Erythroblast (primary cell): Measurements from ENCODE around the gene FRRS1L.

Source experiments
- GATA1 ChIP-seq: IDR thresholded peaks from 2 replicates; pipeline ENCODE4 v1.6.1; 2011; ENCODE audit warnings: low read depth, mild to moderate bottlenecking, control low read depth, low read length, moderate library complexity
- POLR2A ChIP-seq: IDR thresholded peaks from 2 replicates; pipeline ENCODE4 v1.6.1; 2011; ENCODE audit warnings: mild to moderate bottlenecking, low read length

DNA sequence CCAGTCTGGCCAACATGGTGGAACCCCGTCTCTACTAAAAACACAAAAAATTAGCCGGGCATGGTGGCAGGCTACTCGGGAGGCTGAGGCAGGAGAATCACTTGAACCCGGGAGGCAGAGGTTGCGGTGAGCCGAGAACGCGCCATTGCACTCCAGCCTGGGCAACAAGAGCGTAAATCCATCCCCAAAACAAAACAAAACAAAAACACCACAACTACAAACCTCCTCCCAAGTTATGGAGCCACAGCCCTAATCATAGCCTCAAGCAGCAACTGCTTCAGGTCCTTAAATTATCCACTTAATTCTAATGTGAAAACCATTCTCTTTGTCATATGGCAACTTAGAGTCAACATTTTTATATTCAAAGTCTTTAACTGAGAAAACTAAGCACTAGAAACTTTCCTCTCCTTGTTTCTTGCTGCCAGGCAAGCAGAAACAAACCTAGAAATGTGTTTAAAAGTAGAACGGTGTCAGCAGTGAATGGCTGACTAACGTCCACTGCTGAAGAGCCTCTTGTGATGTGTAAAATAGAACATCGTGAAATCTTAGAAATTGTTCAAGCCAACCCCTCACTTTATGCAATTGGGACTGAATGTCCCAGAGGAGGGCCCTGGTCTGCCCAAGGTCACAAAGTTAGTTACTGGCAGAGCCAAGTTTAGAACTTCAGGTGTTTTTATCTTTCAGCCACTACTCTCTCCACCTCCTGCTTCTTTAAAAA lies 53.0 kb downstream of the FRRS1L start:
- no peak for TF ChIP-seq POLR2A
- no peak for TF ChIP-seq GATA1
